ENCODE results near the gene ERMN. TPM values are rescaled to one million over a fixed set of nuclear protein-coding genes. Genes with fewer than 3 reads are reported as not detected.

The ERMN gene
- total RNA-seq, 1 donor from 2014 or later: not detected

DNA sequence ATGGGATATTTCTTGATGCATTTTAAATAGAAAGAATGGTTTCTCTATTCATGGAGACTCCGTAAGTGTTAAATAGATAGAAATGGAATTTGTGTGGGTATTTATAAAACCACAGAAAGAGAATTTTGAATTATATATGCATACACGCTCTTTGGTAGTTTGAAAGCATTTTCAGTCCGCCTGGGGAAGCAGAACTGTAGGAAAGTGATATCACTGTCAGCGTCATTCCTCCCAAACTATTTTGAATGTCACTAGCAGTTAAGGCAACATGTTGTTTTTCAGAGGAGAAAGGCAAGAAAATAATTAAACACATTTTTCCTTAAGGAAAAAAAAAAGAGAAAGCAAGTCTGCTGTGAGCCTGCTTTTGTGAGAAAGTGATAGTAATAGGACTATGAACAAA, 8.7 kb upstream of the ERMN start:
- intact Hi-C loops (cut with DNase I): no loop called here
- no peak for DNase-seq (ENCODE audit: low spot score)

DNA sequence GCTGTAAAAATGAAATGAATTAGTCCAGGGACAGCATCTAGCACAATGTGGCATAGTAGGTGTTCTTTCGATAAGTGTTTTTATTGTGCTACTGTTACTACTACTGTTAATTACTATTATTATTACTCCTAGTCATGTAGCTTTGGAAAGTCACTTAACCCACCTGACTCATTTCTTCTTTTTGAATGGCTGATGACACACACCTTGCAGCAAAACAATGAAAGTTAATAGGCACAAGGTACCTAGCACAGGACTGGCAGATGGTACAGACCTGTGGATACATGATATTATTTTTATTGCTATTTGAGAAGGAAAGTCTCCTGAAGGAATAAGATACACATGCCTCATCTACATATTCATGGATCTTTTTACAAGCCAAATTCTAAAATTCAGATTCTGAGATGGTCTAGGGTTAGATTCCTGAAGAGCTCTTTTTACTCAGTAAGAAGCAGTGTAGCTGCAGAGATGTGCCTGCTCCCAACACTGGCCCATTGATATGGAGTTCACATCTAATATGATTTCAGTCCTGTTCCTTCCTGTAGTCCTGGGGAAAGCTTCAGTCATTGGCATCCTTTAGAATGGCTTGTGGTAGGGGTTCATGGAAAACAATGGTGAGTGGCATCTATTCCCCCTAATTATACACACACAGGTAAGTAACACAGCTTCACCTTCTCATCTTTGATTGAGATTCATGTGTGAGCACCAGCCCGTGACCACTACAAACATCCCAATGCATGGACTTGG, 7.9 kb upstream of the ERMN start:
- intact Hi-C loops (cut with DNase I): no loop called here

GRCh38 chr2:157329524-157329923, 3.9 kb upstream of the ERMN start:
- intact Hi-C loops (cut with DNase I): loop anchor here (5.0 kb wide), 1 partner anchor 163 kb away; no protein-coding TSS in a partner anchor
- no peak for DNase-seq (ENCODE audit: low spot score)

More for the DNA sequence above, 7.9 kb upstream of the ERMN start:
- DNase-seq (ENCODE audit: low spot score): no peak

- DNase-seq (ENCODE audit: low spot score): peak; percentile 88
- intact Hi-C loops (cut with DNase I): loop anchor here (5.0 kb wide), 1 partner anchor 164 kb away; no protein-coding TSS in a partner anchor
Observed at GRCh38 chr2:157327621-157328500, 2.2 kb upstream of the ERMN start.

GRCh38 chr2:157327200-157327599, 1.6 kb upstream of the ERMN start:
- no peak for DNase-seq (ENCODE audit: low spot score)
- intact Hi-C loops (cut with DNase I): loop anchor here (5.0 kb wide), 1 partner anchor 165 kb away; no protein-coding TSS in a partner anchor

DNA sequence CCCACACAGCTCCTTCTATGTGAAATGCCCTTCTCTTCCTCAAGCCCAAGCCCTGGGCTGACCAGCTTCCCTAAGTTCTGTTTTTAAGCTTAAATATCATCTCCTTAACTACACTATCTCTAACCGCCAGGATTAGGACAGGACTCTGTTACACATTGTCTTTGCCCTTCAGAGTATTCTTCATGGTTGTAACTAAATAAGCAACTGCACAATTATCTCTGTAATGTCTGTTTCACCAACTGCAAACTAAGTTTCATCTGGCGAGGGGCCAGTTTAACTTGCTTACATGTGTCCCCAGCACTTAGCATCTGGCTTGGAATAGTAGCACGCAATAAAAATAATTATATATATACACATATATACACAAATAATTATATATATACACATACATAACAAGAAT, 1.1 kb upstream of the ERMN start:
- intact Hi-C loops (cut with DNase I): loop anchor here (5.0 kb wide), 1 partner anchor 166 kb away; no protein-coding TSS in a partner anchor
- DNase-seq (ENCODE audit: low spot score): no peak

DNA sequence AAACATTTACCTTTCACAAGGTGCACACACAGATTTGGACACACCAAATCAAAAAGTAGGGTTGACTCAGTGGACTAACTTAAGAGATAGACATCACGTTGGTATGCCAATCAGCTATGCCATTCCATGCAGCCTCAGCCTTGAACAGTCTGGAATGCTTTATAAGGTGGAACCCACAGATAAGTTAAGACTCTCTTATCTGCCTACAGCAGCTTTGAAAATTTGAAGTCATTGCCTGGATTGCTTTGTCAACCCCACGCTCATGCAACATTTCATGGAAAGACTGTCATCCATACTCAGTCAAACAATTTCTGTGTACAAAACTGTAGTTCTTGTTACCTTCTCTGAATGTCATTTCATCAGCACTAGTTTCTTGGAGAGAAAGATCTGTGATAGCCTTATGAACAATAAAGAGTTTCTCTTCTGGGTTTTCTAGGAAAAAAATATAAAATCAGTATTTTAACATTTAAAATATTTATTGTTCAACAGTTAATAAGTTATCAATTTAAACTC, 1.2 kb downstream of the ERMN start:
- intact Hi-C loops (cut with DNase I): no loop called here
- DNase-seq (ENCODE audit: low spot score): no peak

GRCh38 chr2:157322432-157322831, 3.2 kb downstream of the ERMN start:
- intact Hi-C loops (cut with DNase I): no loop called here
- no peak for DNase-seq (ENCODE audit: low spot score)

- no peak for DNase-seq (ENCODE audit: low spot score)
- intact Hi-C loops (cut with DNase I): no loop called here
Observed at GRCh38 chr2:157321466-157321865, 4.2 kb downstream of the ERMN start.

DNA sequence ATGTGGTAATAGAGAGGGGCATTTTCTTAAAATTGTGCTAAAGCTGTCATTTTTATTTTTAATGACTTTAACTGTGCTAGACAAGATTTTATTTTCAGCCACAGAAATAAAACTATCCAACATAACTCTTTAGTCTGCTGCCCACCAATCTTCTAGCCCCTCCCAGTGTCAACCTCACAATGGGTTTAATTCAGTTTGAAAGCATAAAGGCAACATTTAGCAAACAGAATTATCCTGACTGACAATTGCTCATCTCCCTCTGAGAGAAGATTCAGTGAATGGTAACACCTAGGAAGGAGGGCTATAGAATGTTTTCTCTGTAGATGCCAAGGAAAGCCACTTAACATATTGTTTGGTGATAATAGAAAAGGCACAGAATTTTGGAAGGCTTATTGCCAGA, 5.2 kb downstream of the ERMN start:
- intact Hi-C loops (cut with DNase I): no loop called here
- DNase-seq (ENCODE audit: low spot score): no peak

DNA sequence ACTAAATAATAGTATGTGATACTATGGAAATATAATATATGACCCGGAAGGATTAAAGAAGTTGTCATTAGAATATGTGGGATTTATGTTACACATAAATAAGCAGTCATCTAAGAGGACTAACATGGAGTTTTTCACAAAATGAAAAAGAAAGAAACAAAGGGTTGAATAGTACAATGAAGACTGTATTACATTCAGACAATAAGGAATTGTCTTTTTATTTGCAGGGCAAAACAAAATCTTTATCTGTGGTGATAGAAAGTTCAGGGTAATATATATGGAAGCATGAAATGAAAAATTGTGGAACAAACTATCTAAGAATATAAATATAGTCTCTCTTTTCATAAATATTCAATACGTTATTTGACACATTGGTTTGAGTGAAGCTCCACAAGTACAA, 5.8 kb downstream of the ERMN start:
- no peak for DNase-seq (ENCODE audit: low spot score)
- intact Hi-C loops (cut with DNase I): no loop called here

DNA sequence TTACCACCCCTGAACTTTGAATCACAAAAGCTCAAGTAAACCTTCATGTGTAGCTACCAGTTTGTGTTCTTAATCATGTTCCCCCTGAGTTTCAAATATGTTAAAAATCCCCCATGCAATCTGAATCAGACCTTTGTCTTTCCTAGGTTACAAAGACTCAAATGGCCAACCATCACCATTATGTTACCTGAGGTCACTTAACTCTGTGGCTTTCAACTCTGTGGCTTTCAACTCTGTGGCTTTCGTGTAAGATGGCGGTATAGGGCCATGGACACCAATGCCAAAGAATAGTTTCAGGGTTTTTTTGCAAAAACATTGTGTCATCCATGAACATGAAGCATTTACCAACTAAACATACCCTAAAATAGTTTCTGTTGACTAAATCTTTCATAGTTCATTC, 6.7 kb downstream of the ERMN start:
- intact Hi-C loops (cut with DNase I): no loop called here
- DNase-seq (ENCODE audit: low spot score): no peak

- intact Hi-C loops (cut with DNase I): no loop called here
- no peak for DNase-seq (ENCODE audit: low spot score)
Observed at GRCh38 chr2:157315901-157316300, 9.7 kb downstream of the ERMN start.

DNA sequence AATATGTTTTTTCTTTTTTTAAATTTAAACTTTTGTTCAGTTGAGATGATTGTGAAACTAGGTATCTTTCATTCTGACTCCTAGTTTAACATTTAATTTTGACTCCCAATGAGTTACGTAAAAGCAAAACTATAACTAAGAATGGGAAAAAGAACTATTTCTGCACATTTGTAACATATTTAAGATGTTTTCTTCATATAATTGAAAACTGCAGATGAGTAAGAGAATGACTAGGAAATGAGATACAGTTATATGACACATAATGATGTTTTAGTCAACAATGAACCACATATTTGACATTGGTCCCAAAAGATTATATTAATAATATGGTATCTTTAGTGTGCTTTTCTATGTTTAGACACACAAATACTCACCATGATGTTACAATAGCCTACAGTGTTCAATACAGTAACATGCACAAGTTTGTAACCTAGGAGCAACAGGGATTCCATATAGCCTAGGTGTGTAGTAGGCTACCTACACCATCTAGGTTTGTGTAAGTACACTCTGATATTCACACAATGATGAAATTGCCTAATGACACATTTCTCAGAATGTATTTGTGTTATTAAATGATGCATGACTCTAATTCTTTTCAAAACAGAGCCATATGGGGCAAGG, 12.6 kb downstream of the ERMN start:
- intact Hi-C loops (cut with DNase I): no loop called here
- no peak for DNase-seq (ENCODE audit: low spot score)

GRCh38 chr2:157311706-157312105, 13.9 kb downstream of the ERMN start:
- DNase-seq (ENCODE audit: low spot score): no peak

GRCh38 chr2:157309878-157310277, 15.7 kb downstream of the ERMN start:
- DNase-seq (ENCODE audit: low spot score): no peak
- intact Hi-C loops (cut with DNase I): loop anchor here (10.0 kb wide), 2 partner anchors 285 to 705 kb away; no protein-coding TSS in a partner anchor

More at GRCh38 chr2:157311706-157312105, 13.9 kb downstream of the ERMN start:
- intact Hi-C loops (cut with DNase I): no loop called here

DNA sequence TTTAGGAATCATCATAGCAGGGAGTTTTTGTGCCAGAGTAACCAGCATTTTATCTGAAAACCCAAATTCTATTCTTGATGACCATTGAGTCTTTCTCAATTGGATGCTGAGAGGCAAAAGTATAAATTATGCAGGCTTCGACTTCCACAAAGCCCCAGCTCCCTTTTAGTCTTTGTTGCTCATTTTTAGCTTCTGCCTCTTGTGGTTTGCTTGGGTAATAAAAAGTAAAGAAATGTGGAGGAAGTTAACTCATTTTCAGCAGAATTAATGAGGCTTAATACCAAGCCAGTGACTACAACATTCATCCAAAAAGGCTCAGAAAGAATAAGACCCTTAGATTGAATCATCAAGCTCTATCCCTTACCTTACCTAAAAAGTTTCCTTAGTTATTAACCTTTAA, 18.6 kb downstream of the ERMN start:
- intact Hi-C loops (cut with DNase I): loop anchor here (10.0 kb wide), 2 partner anchors 288 to 708 kb away; no protein-coding TSS in a partner anchor
- no peak for DNase-seq (ENCODE audit: low spot score)

DNA sequence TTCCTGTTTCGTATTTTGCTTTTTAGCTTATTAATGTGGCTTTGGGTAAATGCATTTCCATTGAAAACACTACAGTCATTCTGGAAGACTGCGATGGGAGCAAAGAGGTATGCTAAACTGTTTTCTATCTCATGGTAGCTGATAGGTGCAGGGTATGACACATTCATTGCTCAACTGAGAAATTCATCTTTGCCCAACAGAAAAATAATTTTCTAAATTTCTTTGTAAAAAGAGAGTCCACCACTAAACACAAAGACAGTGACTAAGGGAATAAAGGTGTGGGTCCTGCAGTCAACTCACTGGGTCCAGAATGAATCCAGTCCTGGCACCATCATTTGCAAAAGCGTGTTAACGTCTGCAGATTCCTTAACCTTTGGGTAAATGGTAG, 19.9 kb downstream of the ERMN start:
- intact Hi-C loops (cut with DNase I): loop anchor here (10.0 kb wide), 2 partner anchors 289 to 709 kb away; no protein-coding TSS in a partner anchor

GRCh38 chr2:157304811-157305722, 20.6 kb downstream of the ERMN start:
- DNase-seq (ENCODE audit: low spot score): no peak
- intact Hi-C loops (cut with DNase I): loop anchor here (10.0 kb wide), 2 partner anchors 290 to 710 kb away; no protein-coding TSS in a partner anchor

More for the DNA sequence above, 19.9 kb downstream of the ERMN start:
- DNase-seq (ENCODE audit: low spot score): no peak
